Right forelimb (tissue), 1 donor: ENCODE measurements around the gene LCMT1.
"Not testable (repeated sequence)": the region's sequence is repeated elsewhere in the genome, so short reads cannot be mapped to it uniquely, and the experiment has no call there.

Experiments used
- DNase-seq: peaks from one replicate; pipeline ENCODE4 v3.0.0-alpha.2; 2018

Gene LCMT1

DNA sequence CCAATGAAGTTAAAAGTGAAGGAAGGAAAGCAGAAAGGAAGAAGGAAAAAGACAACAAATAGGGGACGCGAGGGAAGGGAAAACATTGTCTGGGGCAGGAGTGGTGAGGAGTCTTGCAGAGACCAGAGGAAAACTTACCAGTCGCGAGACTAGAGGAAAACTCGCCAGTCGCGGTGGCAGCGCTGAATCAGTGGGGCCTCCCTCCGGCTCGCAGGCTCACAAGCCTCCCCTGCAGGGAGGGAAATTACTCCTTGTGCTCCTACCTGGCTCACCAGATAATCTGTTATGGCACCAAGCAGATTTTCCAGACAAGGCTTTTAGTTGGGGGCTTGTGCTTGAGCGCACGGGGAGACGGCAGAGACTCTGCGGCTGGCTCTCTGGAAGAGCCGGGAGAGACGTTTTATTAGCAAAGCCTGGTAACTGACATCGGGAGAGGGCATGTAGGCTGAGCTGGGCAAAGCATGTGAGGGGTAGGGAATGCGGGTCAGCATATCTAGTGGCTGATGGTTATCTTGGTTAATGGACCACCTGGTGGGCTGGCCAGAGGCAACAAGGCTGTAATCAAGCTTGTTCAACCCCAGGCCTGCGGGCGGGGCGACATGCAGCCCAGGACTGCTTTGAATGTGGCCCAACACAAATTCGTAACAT lies 37.1 kb downstream of the LCMT1 start:
- DNase-seq: no peak

DNA sequence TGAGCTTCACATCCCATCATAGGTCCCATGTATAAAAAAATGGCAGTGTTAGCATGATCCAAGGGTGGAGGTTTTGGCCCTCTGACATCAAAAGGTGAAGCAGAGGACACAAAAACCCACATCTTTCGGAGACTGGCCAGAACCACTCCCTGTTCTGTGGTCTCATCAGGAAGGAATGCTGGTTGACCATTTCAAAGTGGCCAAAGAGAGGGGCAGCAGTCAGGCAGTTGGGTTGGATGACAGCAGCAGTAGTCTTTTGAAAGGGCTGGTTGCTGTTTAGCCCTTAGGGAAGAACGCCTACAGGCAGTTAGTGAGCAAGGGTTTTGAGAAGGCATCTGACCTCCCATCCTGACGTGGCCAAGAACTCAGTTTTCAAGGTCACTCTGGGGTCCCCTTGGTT lies 40.5 kb downstream of the LCMT1 start:
- DNase-seq: no peak

GRCh38 chr16:25155553-25156460 lies 44.3 kb downstream of the LCMT1 start:
- DNase-seq: no peak

DNA sequence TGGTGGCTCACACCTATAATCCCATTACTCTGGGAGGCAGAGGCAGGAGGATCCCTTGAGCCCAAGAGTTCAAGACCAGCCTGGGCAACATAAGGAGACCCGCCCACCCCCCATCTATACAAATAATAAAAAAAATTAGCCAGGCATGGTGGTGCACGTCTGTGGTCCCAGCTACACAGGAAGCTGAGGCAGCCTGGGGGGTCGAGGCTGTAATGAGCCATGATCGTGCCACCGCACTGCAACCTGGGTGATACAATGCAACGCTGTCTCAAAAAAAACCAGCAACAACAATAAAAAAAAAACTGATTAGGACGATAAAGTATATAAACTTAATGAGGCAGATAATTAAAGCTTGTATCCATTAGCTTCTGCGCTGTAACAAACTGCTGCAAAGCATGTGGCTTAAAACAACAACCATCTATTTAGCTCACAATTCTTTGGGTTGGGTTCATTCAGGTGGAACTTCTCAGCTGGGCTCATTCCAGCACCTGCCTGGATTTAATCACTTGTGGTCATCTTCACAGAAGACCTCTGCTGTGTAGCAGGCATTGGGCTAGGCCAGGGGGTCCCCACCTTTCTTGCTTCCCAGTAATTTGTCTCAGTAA lies 45.8 kb downstream of the LCMT1 start:
- no peak for DNase-seq

- DNase-seq: no peak
These were observed 46.9 kb downstream of the LCMT1 start for GRCh38 chr16:25158401-25158800.

DNA sequence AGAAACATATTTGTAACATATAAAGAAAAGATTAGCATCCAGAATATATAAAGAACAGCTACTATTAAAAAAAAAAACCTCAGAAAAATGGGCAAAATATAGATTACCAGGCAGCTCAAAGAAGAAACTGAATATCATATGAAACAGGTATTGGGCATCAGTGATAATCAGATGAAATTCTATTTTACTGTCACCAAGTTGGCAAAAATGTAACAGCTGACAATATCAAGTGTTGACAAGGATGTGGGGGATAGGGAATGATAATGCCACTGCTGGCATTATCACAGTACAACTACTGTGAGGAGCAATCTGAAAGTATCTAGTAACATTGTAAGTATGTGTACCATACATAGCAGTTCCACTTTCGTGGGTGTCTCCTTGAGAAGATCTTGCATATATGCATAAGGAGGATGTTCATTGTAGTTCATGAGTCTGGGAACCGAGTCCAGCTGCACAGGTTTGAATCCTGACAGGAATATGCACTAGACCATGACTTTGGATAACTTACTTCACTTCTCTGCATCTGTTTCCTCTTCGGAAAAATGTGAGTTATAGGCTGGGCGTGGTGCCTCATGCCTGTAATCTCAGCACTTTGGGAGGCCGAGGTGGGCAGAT lies 50.3 kb downstream of the LCMT1 start:
- DNase-seq: no peak

GRCh38 chr16:25163683-25164082 lies 52.1 kb downstream of the LCMT1 start:
- no peak for DNase-seq

GRCh38 chr16:25165284-25165683 lies 53.7 kb downstream of the LCMT1 start:
- no peak for DNase-seq

GRCh38 chr16:25167920-25168319 lies 56.4 kb downstream of the LCMT1 start:
- DNase-seq: not testable (repeated sequence)

- DNase-seq: no peak
These were observed 59.8 kb downstream of the LCMT1 start for GRCh38 chr16:25171390-25171789.

GRCh38 chr16:25172831-25173230 lies 61.3 kb downstream of the LCMT1 start:
- DNase-seq: no peak

GRCh38 chr16:25174285-25174684 lies 62.7 kb downstream of the LCMT1 start:
- DNase-seq: no peak

- DNase-seq: no peak
These were observed 64.6 kb downstream of the LCMT1 start for GRCh38 chr16:25176136-25176535.

DNA sequence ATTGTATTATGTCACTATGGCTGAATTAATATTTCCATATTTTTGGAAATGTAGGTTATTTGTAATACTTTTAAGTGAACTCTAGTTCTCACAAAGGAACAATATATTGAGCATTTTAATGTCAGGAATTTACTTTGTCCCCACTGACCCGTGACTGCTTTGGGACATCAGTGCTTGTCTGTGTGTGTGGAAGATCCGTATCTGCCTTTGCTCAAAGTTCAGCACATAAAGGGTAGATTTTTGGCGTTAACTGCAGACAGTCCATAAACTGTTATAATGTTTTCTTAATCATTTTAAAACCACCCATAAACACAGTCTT lies 65.9 kb downstream of the LCMT1 start:
- no peak for DNase-seq

DNA sequence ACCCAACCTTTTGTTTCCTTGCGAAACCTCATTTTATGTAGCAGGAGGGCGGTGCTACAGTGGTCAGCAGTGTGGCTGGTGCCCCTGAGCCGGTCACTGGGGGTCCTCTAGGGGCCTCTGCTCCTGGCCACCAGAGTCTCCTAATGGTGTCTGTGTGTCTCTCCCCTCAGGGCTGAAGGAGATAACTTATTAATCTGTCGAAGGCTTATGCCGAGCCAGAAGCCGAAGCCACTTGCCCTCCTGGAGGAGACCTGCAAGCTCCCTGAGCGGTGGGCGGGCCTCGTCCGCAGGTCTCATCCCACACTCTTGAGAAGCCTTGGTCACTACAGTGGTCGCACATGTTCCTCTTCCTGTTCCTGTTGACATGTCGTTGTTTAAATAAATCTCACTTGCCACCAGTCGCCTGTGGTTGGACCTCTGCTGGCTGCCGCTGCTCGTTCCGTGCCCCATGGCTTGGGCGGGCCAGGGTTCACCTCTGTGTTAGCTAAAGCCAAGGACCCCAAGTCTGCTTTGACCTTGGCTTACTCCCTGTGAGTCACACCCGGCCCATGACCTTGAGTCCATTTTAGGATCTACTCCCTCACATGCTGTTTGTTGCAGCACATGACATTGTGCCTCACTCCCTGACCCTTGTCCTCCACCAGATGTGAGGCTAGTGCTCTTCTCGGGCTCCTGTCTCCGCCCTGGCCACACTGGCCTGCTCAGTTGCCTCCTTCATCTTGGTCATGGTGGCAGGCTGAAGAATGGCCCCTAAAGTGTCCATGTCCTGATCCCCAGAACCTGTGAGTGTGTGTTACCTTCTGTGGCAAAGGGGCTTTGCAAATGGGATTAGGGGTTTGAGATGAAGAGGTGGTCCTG lies 66.5 kb downstream of the LCMT1 start:
- no peak for DNase-seq

DNA sequence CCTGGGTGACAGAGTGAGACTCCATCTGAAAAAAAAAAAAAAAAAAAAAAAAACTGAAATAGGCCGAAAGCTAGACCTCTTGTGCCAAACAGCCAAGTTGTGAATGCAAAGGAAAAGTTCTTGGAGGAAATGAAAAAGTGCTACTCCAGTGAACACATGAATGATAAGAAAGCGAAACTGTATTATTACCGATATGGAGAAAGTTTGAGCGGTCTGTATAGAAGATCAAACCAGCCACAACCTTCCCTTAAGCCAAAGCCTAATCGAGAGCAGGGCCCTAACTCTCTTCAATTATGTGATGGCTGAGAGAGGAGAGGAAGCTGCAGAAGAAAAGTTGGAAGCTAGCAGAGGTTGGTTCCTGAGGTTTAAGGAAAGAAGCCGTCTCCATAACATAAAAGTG lies 69.7 kb downstream of the LCMT1 start:
- not testable (repeated sequence) for DNase-seq

DNA sequence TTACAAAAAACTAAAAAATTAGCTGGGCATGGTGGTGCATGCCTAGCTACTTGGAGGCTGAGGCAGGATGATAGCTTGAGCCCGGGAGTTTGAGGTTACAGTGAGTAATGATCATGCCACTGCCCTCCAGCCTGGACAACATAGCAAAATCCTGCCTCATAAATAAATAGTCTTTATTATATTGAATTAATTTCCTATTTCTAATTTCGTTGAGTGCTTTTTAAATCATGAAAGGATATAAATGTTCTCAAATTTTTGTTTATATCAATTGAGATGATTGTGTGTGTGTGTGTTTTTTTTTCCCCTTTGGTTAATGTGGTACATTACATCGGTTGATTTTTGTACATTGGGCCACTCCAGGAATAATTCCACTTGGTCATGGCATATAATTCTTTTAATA lies 73.2 kb downstream of the LCMT1 start:
- DNase-seq: no peak

DNA sequence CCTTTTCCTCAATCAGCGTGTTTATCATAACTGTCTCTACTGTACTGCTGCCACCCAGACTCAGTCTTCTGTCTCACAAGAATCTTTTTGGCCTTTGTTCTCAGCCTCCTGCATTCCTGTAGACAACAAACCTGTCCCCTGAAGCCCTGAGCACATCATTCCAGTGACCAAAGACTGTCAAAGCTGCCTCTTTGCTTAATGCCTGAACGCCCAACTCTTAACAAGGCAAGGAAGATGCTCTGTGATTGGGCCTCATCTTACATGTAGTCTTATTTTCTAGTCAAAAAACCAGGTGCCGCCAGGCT lies 75.9 kb downstream of the LCMT1 start:
- no peak for DNase-seq

GRCh38 chr16:25189305-25189704 lies 77.8 kb downstream of the LCMT1 start:
- no peak for DNase-seq

GRCh38 chr16:25192096-25192495 lies 80.6 kb downstream of the LCMT1 start:
- no peak for DNase-seq

GRCh38 chr16:25194273-25194878 lies 82.8 kb downstream of the LCMT1 start:
- no peak for DNase-seq

DNA sequence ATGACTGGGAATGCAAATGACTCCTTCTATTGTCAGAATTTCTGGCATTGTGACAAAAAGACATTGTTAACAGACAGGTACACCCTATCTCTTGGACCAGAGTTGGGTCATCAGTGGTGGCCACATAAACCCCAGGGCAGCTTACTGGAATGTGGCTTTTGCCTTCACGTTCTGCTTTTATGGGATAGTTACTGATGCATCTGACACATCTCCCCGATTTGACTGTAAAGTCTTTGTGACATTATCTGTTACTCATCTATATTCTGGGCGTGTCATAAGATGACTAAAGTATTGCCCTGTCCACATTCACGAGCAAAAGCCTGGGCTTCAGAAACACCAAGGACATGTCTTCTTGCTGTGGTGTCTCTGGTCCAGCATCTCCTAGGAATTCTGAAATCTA lies 86.5 kb downstream of the LCMT1 start:
- no peak for DNase-seq
